IPS-20b (cell line): ENCODE measurements around the gene SUSD6.
A peak's percentile ranks its signal among the peaks of the same experiment; 100 is the strongest.
"Not testable (repeated sequence)": the region's sequence is repeated elsewhere in the genome, so short reads cannot be mapped to it uniquely, and the experiment has no call there.

Experiments
- H3K27ac ChIP-seq: one replicate; pipeline ENCODE4 v1.5.1; 2013; ENCODE audit warnings: low read length
- H3K27me3 ChIP-seq: 2 replicates; pipeline ENCODE4 v1.6.1; 2013; ENCODE audit warnings: mild to moderate bottlenecking, low read length, inconsistent platforms; ENCODE audit not compliant: insufficient read depth
- H3K36me3 ChIP-seq: 2 replicates; pipeline ENCODE4 v1.6.1; 2013; ENCODE audit warnings: low read depth, mild to moderate bottlenecking, inconsistent platforms, low read length, moderate library complexity; ENCODE audit not compliant: insufficient read depth
- H3K4me1 ChIP-seq: 2 replicates; pipeline ENCODE4 v1.6.1; 2013; ENCODE audit warnings: mild to moderate bottlenecking, control low read depth, inconsistent platforms, low read length, moderate library complexity; ENCODE audit not compliant: insufficient read depth
- H3K4me3 ChIP-seq: 2 replicates; pipeline ENCODE4 v1.5.1; 2013; ENCODE audit warnings: mild to moderate bottlenecking, low read length, inconsistent platforms
- H3K9ac ChIP-seq: 2 replicates; pipeline ENCODE4 v1.6.1; 2013; ENCODE audit warnings: low read depth, mild to moderate bottlenecking, inconsistent platforms, low read length, moderate library complexity
- H3K9me3 ChIP-seq: 2 replicates; pipeline ENCODE4 v1.6.1; 2013; ENCODE audit warnings: mild to moderate bottlenecking, low read depth, low read length, inconsistent platforms; ENCODE audit not compliant: insufficient read depth

Gene SUSD6

DNA sequence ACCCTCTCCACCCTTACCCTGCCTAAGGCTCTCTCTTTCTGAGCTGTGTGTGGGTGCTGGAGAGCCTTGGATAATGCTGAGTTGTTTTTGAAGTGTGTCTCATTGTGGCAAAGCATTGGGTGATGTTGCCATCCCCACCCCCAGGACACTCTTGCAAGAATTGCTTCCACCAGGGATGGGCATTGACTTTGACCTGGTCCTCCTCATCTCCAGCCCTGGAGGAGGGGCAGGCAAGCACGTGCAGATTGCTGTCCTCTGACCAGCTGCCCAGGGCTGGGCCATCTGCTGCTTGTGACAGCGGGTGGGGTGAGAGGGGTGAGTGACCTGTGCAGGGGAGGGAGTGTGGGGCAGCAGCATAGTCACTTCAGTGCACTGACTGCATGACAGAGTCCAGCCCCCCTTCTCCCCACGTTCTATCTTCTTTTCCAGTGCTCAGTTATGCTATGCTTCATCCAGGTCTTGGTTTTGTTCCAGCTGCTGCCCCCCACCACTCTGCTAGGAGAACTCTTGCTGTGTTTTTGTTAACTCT, 26.2 kb downstream of the SUSD6 start:
- no peaks in the 10 kb centered on the region for H3K27me3 ChIP-seq
- peak overlapping the region; percentile 38 for H3K4me3 ChIP-seq
- H3K27ac ChIP-seq = no peak overlapping the region
- no peaks in the 10 kb centered on the region for H3K36me3 ChIP-seq
- peaks cover 40% of the 10 kb centered on the region for H3K4me1 ChIP-seq
- H3K9me3 ChIP-seq = peaks cover 18% of the 10 kb centered on the region
- H3K9ac ChIP-seq = peak overlapping the region; percentile 35; the same call in 1 of the 2 replicates

DNA sequence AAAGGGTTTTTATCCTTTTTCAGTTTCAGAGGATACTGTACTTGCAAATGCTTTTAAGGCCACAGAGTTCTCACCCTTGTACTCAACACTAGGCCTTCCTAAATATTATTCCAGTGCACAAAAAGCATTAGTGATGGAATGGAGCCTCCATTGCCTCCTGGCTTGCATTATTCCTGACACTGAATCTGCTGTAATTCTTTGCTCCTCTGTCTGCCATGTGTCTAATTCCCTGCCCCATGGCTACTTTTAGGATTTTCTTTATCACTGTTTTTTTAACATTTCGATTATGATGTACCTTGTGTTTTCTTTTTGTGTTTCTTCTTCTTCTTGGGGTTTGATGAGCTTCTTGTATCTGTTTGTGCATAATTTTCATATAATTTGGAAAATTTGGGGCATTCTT, 29.5 kb downstream of the SUSD6 start:
- H3K4me1 ChIP-seq = peaks cover 24% of the 10 kb centered on the region

DNA sequence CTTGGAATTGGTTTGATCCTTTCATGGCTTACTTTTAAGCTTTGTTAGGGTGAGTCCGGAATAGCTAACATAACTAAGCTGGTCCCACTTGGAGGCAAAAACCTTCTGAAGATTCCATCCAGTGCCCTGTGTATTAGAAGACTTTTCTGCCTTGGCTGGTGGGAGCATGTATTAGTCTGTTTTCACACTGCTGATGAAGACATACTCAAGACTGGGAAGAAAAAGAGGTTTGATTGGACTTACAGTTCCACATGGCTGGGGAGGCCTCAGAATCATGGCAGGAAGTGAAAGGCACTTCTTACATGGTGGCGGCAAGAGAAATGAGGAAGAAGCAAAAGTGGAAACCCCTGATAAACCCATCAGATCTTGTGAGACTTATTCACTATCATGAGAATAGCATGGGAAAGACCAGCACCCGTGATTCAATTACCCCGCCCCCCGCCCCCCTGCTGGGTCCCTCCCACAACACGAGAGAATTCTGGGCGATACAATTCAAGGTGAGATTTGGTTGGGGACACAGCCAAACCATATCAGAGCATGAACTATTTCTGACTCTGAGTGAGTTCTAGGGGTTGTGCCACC, 30.9 kb downstream of the SUSD6 start:
- H3K36me3 ChIP-seq, H3K27ac ChIP-seq, H3K9ac ChIP-seq, H3K27me3 ChIP-seq, H3K4me3 ChIP-seq: not testable (repeated sequence)
- peaks cover 21% of the 10 kb centered on the region for H3K9me3 ChIP-seq
- H3K4me1 ChIP-seq = peaks cover 13% of the 10 kb centered on the region

More for the DNA sequence above, 29.5 kb downstream of the SUSD6 start:
- Histone ChIP-seq H3K27me3 (no peaks in the 10 kb centered on the region), H3K9me3 (peaks cover 21% of the 10 kb centered on the region), H3K36me3 (no peaks in the 10 kb centered on the region), H3K9ac (no peak overlapping the region), H3K4me3 (no peak overlapping the region), H3K27ac (no peak overlapping the region)

DNA sequence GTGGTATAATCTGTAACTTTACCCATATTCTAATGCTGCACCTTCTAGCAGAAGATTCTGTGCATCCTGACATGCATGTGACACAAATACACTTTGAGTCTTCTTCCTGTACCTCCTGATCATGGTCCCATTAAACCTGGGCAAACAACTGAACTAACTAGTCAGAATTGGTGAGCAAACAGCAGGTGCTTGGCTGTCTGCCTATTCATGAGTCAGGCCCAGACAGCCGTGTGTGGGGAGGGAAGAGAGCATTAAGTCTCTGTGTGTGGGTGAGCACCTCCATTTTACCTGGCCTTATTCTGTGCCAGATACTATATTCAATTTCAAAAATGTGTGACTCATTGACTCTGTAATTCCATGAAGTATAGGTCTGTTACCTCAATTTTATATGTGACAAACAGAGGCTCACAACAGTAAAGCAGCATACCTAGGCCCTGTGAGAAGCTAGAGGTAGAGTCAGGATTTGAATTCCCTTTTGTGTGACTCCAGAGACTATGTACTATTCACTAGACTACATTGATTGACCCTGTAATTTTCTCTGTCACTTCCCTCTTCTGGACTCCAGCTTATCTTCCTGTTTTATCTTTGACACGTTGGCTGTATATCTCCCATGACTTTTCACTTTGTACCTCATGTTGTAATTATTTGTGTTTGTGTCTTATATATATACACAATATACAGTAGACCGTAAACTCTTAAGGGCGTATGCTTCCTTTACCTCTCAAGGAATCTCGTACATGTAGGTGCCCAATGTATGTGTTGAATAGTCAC, 32.2 kb downstream of the SUSD6 start:
- H3K9ac ChIP-seq = no peak overlapping the region
- no peaks in the 10 kb centered on the region for H3K36me3 ChIP-seq
- peaks cover 6% of the 10 kb centered on the region for H3K4me1 ChIP-seq
- no peaks in the 10 kb centered on the region for H3K27me3 ChIP-seq
- no peak overlapping the region for H3K27ac ChIP-seq
- H3K9me3 ChIP-seq = peaks cover 21% of the 10 kb centered on the region
- no peak overlapping the region for H3K4me3 ChIP-seq

DNA sequence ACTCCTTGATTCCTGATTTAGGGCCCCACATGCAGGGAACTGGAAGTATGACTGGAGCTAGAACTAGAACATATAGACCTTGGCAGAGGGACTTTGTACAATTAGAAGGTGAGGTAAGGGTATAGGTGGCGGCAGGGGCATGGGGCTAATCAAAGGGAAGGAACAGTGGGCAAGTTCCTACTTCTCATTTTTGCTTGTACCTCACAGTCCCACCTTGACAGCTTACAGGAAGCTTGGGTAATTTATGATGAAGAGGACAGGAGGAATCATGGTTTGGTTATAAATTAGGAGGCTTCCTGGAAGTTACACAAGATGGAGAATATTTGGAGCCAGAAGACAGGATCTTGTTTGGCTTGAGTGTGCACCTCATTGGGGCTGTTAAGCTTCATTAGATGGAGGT, 33.4 kb downstream of the SUSD6 start:
- Histone ChIP-seq H3K4me3 (no peak overlapping the region), H3K27me3 (no peaks in the 10 kb centered on the region), H3K9ac (no peak overlapping the region), H3K27ac (no peak overlapping the region), H3K9me3 (peaks cover 21% of the 10 kb centered on the region), H3K4me1 (peaks cover 10% of the 10 kb centered on the region), H3K36me3 (no peaks in the 10 kb centered on the region)

DNA sequence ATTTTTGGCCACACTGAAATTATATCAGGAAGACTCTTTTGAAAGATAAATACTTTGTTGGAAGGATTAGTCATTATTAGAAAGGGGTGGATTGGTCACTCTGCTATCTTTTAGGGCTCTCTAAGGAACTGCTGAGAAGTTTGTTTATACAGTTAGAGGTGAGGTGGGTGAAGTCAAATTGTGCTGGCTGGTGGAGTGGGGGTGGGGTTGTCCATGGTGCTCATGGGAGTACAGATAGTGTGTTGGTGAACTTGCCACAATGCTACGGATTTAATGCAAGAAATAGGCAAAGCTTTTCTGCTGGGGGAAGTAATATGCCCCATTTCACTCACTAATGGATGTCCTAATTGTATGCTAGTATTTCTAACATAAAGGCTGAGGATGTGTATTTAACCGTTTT, 35.8 kb downstream of the SUSD6 start:
- Histone ChIP-seq H3K27ac (no peak overlapping the region), H3K36me3 (no peaks in the 10 kb centered on the region), H3K4me3 (no peak overlapping the region), H3K9ac (no peak overlapping the region), H3K4me1 (peaks cover 24% of the 10 kb centered on the region), H3K9me3 (peaks cover 4% of the 10 kb centered on the region; the same call in 1 of the 2 replicates), H3K27me3 (no peaks in the 10 kb centered on the region)

DNA sequence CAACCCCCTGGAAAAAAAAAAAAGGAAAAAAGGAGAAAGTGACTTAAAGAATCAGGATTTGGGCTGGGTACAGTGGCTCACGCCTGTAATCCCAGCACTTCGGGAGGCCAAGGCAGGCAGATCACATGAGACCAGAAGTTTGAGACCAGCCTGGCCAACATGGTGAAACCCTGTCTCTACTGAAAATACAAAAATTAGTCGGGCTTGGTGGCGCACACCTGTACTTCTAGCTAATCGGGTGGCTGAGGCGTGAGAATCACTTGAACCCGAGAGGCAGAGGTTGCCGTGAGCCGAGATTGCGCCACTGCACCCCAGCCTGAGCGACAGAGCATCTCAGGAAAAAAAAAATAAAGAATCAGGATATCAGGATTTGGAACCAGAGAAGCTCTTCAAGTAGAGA, 36.2 kb downstream of the SUSD6 start:
- H3K27me3 ChIP-seq, H3K27ac ChIP-seq, H3K9ac ChIP-seq, H3K36me3 ChIP-seq, H3K9me3 ChIP-seq, H3K4me3 ChIP-seq: not testable (repeated sequence)
- H3K4me1 ChIP-seq = peaks cover 24% of the 10 kb centered on the region

DNA sequence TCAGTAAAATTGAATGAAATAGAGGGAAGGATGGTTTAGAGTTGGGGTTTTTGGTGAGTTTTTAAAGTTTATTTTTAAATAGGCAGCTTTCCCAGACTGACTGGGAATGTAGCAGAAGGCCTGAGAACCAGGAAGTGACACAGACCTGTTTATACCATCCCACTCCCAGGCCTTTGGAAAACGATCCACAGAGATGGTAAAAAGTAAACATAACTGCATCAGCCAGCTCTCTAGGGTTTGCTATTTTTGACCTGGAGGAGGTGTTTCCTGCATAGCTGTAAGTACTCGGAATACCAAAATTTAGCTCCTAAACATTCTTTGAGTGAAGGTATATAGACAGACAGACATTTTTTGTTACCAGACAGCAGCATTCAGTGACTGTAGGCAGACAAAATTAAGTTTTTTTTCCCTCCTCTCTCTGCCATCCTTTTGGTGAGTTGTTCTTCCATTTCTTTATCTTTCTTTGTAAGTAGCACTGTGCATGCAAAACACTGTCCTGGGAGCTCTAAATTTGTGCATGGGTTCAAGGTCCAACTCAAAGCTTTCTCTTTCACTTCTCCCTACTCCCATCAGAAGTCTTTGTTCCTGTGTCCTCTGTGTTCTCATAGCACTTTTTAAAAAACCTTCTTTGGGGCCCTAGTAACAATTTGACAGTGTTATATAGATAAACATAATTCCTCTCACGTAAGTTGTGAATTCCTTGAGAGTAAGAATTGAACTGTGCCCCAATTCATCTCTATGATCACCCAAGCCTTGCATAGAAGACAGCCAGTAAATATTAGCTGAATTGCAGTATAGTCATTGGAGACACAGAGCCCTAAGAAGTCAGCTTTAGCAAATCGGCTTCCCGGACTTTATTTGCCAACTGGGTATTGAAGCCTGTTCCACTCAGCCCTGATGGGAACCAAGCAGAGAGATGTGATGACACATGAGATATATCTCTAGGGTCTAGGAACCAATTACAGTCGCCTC, 37.4 kb downstream of the SUSD6 start:
- no peak overlapping the region for H3K27ac ChIP-seq
- no peaks in the 10 kb centered on the region for H3K9me3 ChIP-seq
- H3K4me3 ChIP-seq = no peak overlapping the region
- H3K27me3 ChIP-seq = no peaks in the 10 kb centered on the region
- H3K4me1 ChIP-seq = peaks cover 24% of the 10 kb centered on the region
- H3K9ac ChIP-seq = no peak overlapping the region
- no peaks in the 10 kb centered on the region for H3K36me3 ChIP-seq

DNA sequence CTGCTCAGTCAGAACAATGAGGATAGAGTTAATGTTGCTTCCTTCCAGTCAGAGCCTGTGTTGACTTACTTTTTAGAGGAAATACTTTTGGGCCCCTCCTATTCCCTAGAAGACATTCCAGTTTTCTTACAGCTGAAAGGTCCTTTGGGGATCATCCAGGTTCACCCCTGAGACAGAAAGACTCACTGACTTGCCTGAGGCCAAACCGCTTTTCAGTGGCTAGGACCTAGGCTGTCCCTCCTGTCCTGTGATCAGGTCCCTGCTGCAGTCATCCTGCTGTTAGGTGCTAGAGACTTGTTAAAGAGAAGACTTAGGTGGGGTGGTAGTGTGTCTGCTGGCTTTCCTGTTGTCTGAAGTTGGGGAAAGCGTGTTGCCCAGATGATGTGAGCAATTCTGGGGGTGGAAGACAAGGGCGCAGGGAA, 39.6 kb downstream of the SUSD6 start:
- Histone ChIP-seq H3K4me1 (peaks cover 24% of the 10 kb centered on the region), H3K9ac (no peak overlapping the region), H3K27ac (no peak overlapping the region)

DNA sequence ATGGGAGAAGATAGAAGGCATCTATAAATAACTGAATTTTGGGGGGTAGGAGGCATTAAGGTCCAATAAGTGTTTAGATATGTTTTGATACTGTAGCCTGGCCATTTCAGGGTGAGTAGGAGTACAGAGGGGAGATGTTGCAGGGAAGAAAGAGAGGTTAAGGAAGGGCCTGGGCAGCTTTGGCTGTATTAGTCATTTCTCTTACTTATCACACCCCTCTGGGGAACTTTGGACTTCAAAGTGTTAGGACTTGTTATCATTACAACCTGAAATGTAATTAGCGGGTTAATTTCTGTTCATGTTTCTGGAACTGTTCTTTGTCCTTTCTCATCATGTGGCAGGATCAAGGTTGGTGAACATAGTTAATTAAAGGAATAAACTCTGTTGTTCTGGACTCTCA, 40.3 kb downstream of the SUSD6 start:
- peaks cover 24% of the 10 kb centered on the region for H3K4me1 ChIP-seq
- no peaks in the 10 kb centered on the region for H3K9me3 ChIP-seq
- no peaks in the 10 kb centered on the region for H3K36me3 ChIP-seq
- H3K9ac ChIP-seq = no peak overlapping the region
- no peak overlapping the region for H3K4me3 ChIP-seq
- no peaks in the 10 kb centered on the region for H3K27me3 ChIP-seq
- H3K27ac ChIP-seq = no peak overlapping the region

More for the DNA sequence above, 39.6 kb downstream of the SUSD6 start:
- H3K36me3 ChIP-seq = no peaks in the 10 kb centered on the region
- H3K4me3 ChIP-seq = no peak overlapping the region
- no peaks in the 10 kb centered on the region for H3K9me3 ChIP-seq
- no peaks in the 10 kb centered on the region for H3K27me3 ChIP-seq

DNA sequence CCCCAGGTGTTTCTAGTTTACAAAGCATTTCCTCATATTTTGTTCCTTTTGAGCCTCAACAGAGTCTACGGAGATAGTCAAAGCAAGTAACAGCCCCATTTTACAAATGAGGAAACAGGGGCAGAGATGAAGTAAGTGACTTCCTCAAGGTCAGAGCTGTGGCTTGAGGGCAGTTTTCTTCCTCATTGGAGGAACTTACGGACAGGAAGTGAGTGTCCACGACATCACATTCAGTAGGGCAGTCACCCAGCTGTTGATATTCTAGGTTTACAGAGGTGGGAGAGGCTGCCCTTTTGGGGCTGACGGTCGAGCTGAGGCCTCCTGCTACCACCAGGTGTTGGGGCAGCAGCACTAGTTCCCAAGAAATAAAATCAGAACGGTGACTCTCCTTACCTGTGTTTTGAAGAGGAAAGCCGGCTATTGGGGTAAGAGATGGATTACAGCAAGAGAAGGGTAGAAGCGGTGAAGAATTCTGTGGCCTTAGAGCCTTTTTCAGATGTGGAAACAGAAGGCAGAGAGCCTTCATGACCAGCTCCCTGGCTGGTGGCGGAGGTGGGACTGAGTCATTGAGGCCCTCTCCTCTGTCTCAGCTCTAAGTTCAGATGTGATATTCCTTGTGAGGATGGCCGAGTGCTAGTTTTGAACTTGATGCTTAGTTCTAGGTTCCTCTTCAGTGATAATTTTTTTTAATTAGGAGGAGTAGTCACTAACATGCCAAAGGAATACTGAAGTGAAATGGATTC, 41.7 kb downstream of the SUSD6 start:
- Histone ChIP-seq H3K4me1 (peaks cover 28% of the 10 kb centered on the region), H3K27me3 (no peaks in the 10 kb centered on the region)

More for the DNA sequence above, 41.7 kb downstream of the SUSD6 start:
- no peak overlapping the region for H3K9ac ChIP-seq
- H3K9me3 ChIP-seq = no peaks in the 10 kb centered on the region
- H3K27ac ChIP-seq = no peak overlapping the region
- no peaks in the 10 kb centered on the region for H3K36me3 ChIP-seq
- H3K4me3 ChIP-seq = no peak overlapping the region
